OCI-LY1 (cell line): ENCODE results near the gene TAS2R60.

Experiments
- H2AFZ ChIP-seq: fragments of 200-600 bp; sonication (generic), shearing (Covaris generic); 2 replicates; pipeline ENCODE4 v1.6.0; 2014; ENCODE audit warnings: antibody characterized with exemption, mild to moderate bottlenecking, low read length
- H3F3A ChIP-seq: fragments of 200-600 bp; sonication (generic), shearing (Covaris generic); 2 replicates; pipeline ENCODE4 v1.6.0; 2014; ENCODE audit warnings: mild to moderate bottlenecking, antibody characterized with exemption, low read length, moderate library complexity; ENCODE audit not compliant: insufficient read depth
- H3K27ac ChIP-seq: fragments of 200-600 bp; sonication (generic); 2 replicates; pipeline ENCODE4 v1.5.1; 2014; ENCODE audit warnings: low read length, mixed run types, mild to moderate bottlenecking, low read depth; ENCODE audit not compliant: poor library complexity, severe bottlenecking
- H3K27me3 ChIP-seq: fragments of 200-600 bp; sonication (generic); 2 replicates; pipeline ENCODE4 v1.6.0; 2014; ENCODE audit warnings: antibody characterized with exemption, mild to moderate bottlenecking, low read length, moderate library complexity; ENCODE audit not compliant: insufficient read depth
- H3K36me3 ChIP-seq: fragments of 200-600 bp; sonication (generic); 2 replicates; pipeline ENCODE4 v1.6.1; 2014; ENCODE audit warnings: mild to moderate bottlenecking, antibody characterized with exemption, low read length, moderate library complexity, mixed read lengths; ENCODE audit not compliant: insufficient read depth
- H3K4me1 ChIP-seq: fragments of 200-600 bp; sonication (generic); 2 replicates; pipeline ENCODE4 v1.5.1; 2014; ENCODE audit warnings: mild to moderate bottlenecking, low read length, moderate library complexity; ENCODE audit not compliant: insufficient read depth, severe bottlenecking
- H3K4me2 ChIP-seq: fragments of 200-600 bp; sonication (generic), shearing (Covaris generic); 2 replicates; pipeline ENCODE4 v1.6.1; 2014; ENCODE audit warnings: low read length
- H3K4me3 ChIP-seq: fragments of 200-600 bp; sonication (generic); 2 replicates; pipeline ENCODE4 v1.5.1; 2014; ENCODE audit warnings: low read length, low read depth, mild to moderate bottlenecking, mixed read lengths; ENCODE audit not compliant: poor library complexity, severe bottlenecking
- H3K79me2 ChIP-seq: fragments of 200-600 bp; shearing (Covaris generic); 2 replicates; pipeline ENCODE4 v1.6.1; 2016; ENCODE audit warnings: mixed run types, low read length, mixed read lengths; ENCODE audit not compliant: insufficient read depth
- H3K9ac ChIP-seq: fragments of 200-600 bp; sonication (generic), shearing (Covaris generic); 2 replicates; pipeline ENCODE4 v1.6.1; 2014; ENCODE audit warnings: mild to moderate bottlenecking, low read length, mixed read lengths
- H3K9me2 ChIP-seq: fragments of 200-600 bp; sonication (generic), shearing (Covaris generic); 2 replicates; pipeline ENCODE4 v1.6.1; 2014; ENCODE audit warnings: low read depth, mild to moderate bottlenecking, low read length, mixed read lengths
- H3K9me3 ChIP-seq: fragments of 200-600 bp; shearing (Covaris generic); 2 replicates; pipeline ENCODE4 v1.6.1; 2014; ENCODE audit warnings: low read length, mixed read lengths
- H4K20me1 ChIP-seq: fragments of 200-600 bp; sonication (generic), shearing (Covaris generic); 2 replicates; pipeline ENCODE4 v1.6.0; 2016; ENCODE audit warnings: mild to moderate bottlenecking, low read length; ENCODE audit not compliant: insufficient read depth
- EZH2 ChIP-seq: fragments of 200-600 bp; sonication (generic), shearing (Covaris generic); IDR thresholded peaks from 2 replicates; pipeline ENCODE4 v1.8.0; 2017; ENCODE audit warnings: borderline replicate concordance, mixed run types, mild to moderate bottlenecking, antibody characterized with exemption, low read length, moderate library complexity, mixed read lengths
- TF ChIP-seq, protein P1 (sequence below): fragments of 200-600 bp; sonication (generic), shearing (Covaris generic); IDR thresholded peaks from 2 replicates; pipeline ENCODE4 v1.5.1; 2017; ENCODE audit warnings: mild to moderate bottlenecking, antibody characterized with exemption, low read length, moderate library complexity, mixed read lengths

The TAS2R60 gene

DNA sequence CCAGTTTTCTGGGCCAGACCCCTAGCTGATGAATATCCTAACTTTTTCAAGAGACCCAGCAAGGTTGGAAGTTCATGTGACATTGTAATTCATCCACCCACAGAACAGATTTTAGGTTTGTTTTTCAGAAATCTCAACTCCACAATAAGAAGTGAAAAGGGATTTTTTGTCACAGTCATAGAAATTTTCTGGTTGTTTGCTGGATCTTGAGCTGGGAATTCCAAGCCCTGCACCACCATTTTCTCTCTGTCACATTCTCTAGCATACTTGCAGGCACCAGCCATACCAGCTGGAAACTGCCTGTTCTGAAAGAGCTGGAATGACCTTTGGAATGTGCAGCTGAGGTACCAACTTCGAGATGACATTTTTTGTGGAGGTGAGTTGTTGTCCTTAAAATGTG lies 8.5 kb downstream of the TAS2R60 start:
- no peak overlapping the region for H3K4me2 ChIP-seq
- H3F3A ChIP-seq: no peaks in the 10 kb centered on the region
- no peaks in the 10 kb centered on the region for H3K9me3 ChIP-seq
- no peaks in the 10 kb centered on the region for H3K4me1 ChIP-seq
- no peaks in the 10 kb centered on the region for H4K20me1 ChIP-seq
- H3K9me2 ChIP-seq: peaks cover 3% of the 10 kb centered on the region; the same call in 1 of the 2 replicates
- H2AFZ ChIP-seq: no peak overlapping the region
- H3K27me3 ChIP-seq: no peaks in the 10 kb centered on the region
- no peak overlapping the region for H3K4me3 ChIP-seq
- TF ChIP-seq EZH2: no peak
- TF ChIP-seq, protein P1, sequence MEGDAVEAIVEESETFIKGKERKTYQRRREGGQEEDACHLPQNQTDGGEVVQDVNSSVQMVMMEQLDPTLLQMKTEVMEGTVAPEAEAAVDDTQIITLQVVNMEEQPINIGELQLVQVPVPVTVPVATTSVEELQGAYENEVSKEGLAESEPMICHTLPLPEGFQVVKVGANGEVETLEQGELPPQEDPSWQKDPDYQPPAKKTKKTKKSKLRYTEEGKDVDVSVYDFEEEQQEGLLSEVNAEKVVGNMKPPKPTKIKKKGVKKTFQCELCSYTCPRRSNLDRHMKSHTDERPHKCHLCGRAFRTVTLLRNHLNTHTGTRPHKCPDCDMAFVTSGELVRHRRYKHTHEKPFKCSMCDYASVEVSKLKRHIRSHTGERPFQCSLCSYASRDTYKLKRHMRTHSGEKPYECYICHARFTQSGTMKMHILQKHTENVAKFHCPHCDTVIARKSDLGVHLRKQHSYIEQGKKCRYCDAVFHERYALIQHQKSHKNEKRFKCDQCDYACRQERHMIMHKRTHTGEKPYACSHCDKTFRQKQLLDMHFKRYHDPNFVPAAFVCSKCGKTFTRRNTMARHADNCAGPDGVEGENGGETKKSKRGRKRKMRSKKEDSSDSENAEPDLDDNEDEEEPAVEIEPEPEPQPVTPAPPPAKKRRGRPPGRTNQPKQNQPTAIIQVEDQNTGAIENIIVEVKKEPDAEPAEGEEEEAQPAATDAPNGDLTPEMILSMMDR: no peak
- H3K36me3 ChIP-seq: no peaks in the 10 kb centered on the region
- H3K27ac ChIP-seq: no peak overlapping the region
- no peak overlapping the region for H3K9ac ChIP-seq
- no peaks in the 10 kb centered on the region for H3K79me2 ChIP-seq

DNA sequence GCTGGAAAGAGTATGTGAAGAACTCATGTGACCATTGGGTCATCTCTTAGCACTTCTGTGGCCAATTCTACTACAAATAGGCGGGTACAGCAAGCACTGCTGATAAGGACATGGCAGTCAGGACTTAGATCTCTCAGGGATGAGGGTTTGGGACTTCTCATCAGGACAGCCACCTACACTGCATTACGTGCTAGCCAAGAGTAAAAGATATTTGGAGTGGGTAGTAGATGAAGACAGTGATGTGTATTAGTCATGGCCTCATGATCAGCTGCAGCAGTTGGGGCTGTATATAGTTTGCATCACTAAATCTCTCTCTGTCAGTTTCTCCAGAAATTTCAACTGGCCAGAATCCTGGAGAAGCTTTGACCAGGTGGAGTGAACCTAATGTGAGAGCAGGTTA lies 9.2 kb downstream of the TAS2R60 start:
- no peak overlapping the region for H3K27ac ChIP-seq
- H3K9ac ChIP-seq: no peak overlapping the region
- H4K20me1 ChIP-seq: no peaks in the 10 kb centered on the region
- no peak overlapping the region for H3K4me3 ChIP-seq
- no peak overlapping the region for H2AFZ ChIP-seq
- no peak overlapping the region for H3K4me2 ChIP-seq
- TF ChIP-seq, protein P1: no peak
- no peak for TF ChIP-seq EZH2
- H3K4me1 ChIP-seq: no peaks in the 10 kb centered on the region
- H3K27me3 ChIP-seq: no peaks in the 10 kb centered on the region
- no peaks in the 10 kb centered on the region for H3K9me3 ChIP-seq
- H3F3A ChIP-seq: no peaks in the 10 kb centered on the region
- no peaks in the 10 kb centered on the region for H3K79me2 ChIP-seq
- no peaks in the 10 kb centered on the region for H3K36me3 ChIP-seq
- H3K9me2 ChIP-seq: peaks cover 3% of the 10 kb centered on the region; the same call in 1 of the 2 replicates

DNA sequence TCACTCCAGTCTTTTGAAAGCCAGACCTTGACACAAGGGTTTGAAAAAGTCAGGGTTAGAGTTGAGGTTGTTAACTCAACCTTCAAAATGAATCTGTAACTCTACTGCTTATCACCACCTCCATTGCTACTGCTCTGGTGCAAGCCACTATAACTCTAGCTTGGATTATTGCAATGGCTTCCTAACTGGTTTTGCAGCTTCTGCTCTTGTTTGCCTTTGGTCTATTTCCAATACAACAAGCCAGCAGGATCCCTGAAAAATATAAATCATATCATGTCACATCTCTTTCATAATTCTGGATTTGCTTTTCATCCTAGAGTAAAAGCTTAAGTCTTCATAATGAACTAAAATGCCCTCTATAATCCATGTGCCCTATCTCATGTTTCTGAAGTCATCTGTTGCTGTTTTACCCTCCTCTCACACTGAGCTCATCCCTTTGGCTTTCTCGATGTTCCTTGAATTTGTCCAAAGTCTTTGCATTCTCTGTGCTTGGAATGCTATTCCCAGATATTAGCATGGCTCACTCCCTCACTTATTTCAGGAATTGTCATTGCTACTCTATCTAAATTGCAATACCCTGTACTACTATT lies 10.9 kb downstream of the TAS2R60 start:
- peaks cover 3% of the 10 kb centered on the region; the same call in 1 of the 2 replicates for H3K9me2 ChIP-seq

More for the DNA sequence above, 10.9 kb downstream of the TAS2R60 start:
- no peaks in the 10 kb centered on the region for H4K20me1 ChIP-seq
- no peak overlapping the region for H3K4me2 ChIP-seq
- H3K36me3 ChIP-seq: no peaks in the 10 kb centered on the region
- H3K27me3 ChIP-seq: no peaks in the 10 kb centered on the region
- no peaks in the 10 kb centered on the region for H3K9me3 ChIP-seq
- no peaks in the 10 kb centered on the region for H3K79me2 ChIP-seq
- H3K27ac ChIP-seq: no peak overlapping the region
- no peak for TF ChIP-seq EZH2
- TF ChIP-seq, protein P1: no peak
- no peaks in the 10 kb centered on the region for H3K4me1 ChIP-seq
- H3K9ac ChIP-seq: no peak overlapping the region
- H3F3A ChIP-seq: no peaks in the 10 kb centered on the region
- H3K4me3 ChIP-seq: no peak overlapping the region
- H2AFZ ChIP-seq: no peak overlapping the region
